OCI-LY7 (cell line): ENCODE measurements around the gene IRAK1. TPM values are rescaled to one million over a fixed set of nuclear protein-coding genes. Genes with fewer than 3 reads are reported as not detected.

Source experiments
- BruUV-seq: library from RNA; stranded (reverse); fragments of 400-500 nt; replicated peaks from 2 replicates; lab custom pipeline; 2021; lab: Mats Ljungman, UMichigan
- CTCF ChIA-PET: fragments of 300-600 bp; sonication (Branson Sonifier 250); formaldehyde crosslinking; loops from one replicate; lab custom pipeline; 2022; ENCODE audit warnings: antibody characterized with exemption; ENCODE audit not compliant: unreplicated experiment; lab: Charles Lee
- POLR2A ChIA-PET: fragments of 300-600 bp; sonication (Branson Sonifier 250); formaldehyde crosslinking; loops from one replicate; lab custom pipeline; 2022; ENCODE audit warnings: antibody characterized with exemption; lab: Charles Lee
- DNase-seq: peaks from one replicate; pipeline ENCODE4 v3.0.0-alpha.2; 2015; ENCODE audit warnings: low spot score
- H2AFZ ChIP-seq: fragments of 200-600 bp; sonication (generic), shearing (Covaris generic); 2 replicates; pipeline ENCODE4 v1.6.1; 2014; ENCODE audit warnings: mild to moderate bottlenecking, antibody characterized with exemption, low read length, moderate library complexity
- H3K27ac ChIP-seq: fragments of 200-600 bp; sonication (generic); 2 replicates; pipeline ENCODE4 v1.5.1; 2014; ENCODE audit warnings: mixed run types, low read depth, mild to moderate bottlenecking, moderate library complexity, low read length, inconsistent platforms; ENCODE audit not compliant: poor library complexity, severe bottlenecking
- H3K36me3 ChIP-seq: fragments of 200-600 bp; sonication (generic); 2 replicates; pipeline ENCODE4 v1.6.1; 2014; ENCODE audit warnings: mild to moderate bottlenecking, antibody characterized with exemption, low read length, moderate library complexity, mixed read lengths; ENCODE audit not compliant: insufficient read depth
- H3K4me1 ChIP-seq: fragments of 200-600 bp; sonication (generic); 2 replicates; pipeline ENCODE4 v1.5.1; 2014; ENCODE audit warnings: mild to moderate bottlenecking, low read length; ENCODE audit not compliant: insufficient read depth, poor library complexity, severe bottlenecking
- H3K4me2 ChIP-seq: fragments of 200-600 bp; sonication (generic); 2 replicates; pipeline ENCODE4 v1.6.1; 2014; ENCODE audit warnings: mild to moderate bottlenecking, low read length
- H3K4me3 ChIP-seq: fragments of 200-600 bp; sonication (generic); 2 replicates; pipeline ENCODE4 v1.5.1; 2014; ENCODE audit warnings: mild to moderate bottlenecking, low read depth, low read length; ENCODE audit not compliant: poor library complexity, severe bottlenecking
- H3K79me2 ChIP-seq: fragments of 200-600 bp; sonication (generic); 2 replicates; pipeline ENCODE4 v1.6.1; 2016; ENCODE audit warnings: low read depth, mild to moderate bottlenecking, low read length, moderate library complexity, mixed read lengths; ENCODE audit not compliant: insufficient read depth
- H3K9me2 ChIP-seq: fragments of 200-600 bp; sonication (generic); 2 replicates; pipeline ENCODE4 v1.6.1; 2016; ENCODE audit warnings: mild to moderate bottlenecking, low read length, mixed read lengths; ENCODE audit not compliant: insufficient read depth
- H3K9me3 ChIP-seq: fragments of 200-600 bp; sonication (generic); 2 replicates; pipeline ENCODE4 v1.6.1; 2014; ENCODE audit warnings: mild to moderate bottlenecking, mixed run types, low read length, mixed read lengths
- H4K20me1 ChIP-seq: fragments of 200-600 bp; sonication (generic); 2 replicates; pipeline ENCODE4 v1.6.1; 2014; ENCODE audit warnings: mild to moderate bottlenecking, antibody characterized with exemption, low read length, moderate library complexity, mixed read lengths; ENCODE audit not compliant: insufficient read depth
- EZH2phosphoT487 ChIP-seq: fragments of 200-600 bp; sonication (generic); IDR thresholded peaks from 2 replicates; pipeline ENCODE4 v1.6.1; 2018; ENCODE audit warnings: low read depth, borderline replicate concordance, mild to moderate bottlenecking, mixed run types, antibody characterized with exemption, low read length, moderate library complexity, mixed read lengths
- intact Hi-C: fragments of 100-400 bp; cut with micrococcal nuclease; formaldehyde crosslinking; loops from one replicate; pipeline ENCODE4 v1.10.0; 2022; ENCODE audit not compliant: unreplicated experiment
- total RNA-seq, 2 experiments: library from RNA; depleted of rRNA in 1 of 2; stranded (reverse); fragments of >200 nt in 1 of 2; shearing (Covaris generic) in 1 of 2; gene quantifications; 2 replicates each; pipeline ENCODE4 v1.2.3, GENCODE V29; 2014 to 2022
- TF ChIP-seq, protein P1 (sequence below): fragments of 200-600 bp; sonication (generic); conservative IDR thresholded peaks from 2 replicates; pipeline ENCODE4 v1.5.1; 2014; ENCODE audit warnings: mild to moderate bottlenecking, antibody characterized with exemption, low read length, moderate library complexity, mixed read lengths

IRAK1 gene
- total RNA-seq, 2 experiments from 2014 or later = 75.5 to 136 TPM

DNA sequence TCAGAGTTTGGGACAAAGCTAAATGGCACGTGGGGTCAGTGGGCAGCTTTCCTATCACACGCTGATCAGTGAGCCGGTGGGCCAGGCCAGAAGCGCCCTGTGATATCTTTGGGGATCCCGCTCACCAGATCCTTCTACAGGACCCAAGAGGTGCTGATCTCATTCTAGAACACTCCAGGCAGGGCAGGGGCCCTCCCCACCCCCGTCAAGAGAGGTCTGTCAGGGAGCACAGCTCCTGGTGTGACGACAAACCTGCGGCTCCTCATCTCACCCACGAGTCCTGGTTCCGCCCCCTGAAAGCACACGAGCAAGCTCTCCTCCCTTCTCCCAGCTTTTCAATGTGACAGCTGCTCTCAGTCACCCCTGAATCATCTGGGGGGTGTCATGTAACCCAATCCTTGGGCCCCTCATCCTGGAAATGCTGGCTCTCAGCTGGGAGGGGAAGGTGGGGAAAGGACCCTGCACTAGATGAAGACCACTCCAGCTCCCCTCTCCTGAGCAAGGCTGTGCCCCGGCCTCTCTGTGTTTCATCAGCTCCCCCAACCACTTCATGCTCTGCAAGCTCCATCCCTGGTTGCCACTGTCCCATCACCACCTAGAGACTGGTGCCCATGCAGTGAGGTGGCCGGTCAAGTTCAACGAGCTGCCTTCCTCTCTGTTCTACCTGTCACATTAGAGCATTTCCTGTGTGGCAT, 52.7 kb downstream of the IRAK1 start:
- peaks cover 84% of the 10 kb centered on the region for H3K79me2 ChIP-seq
- no peaks in the 10 kb centered on the region for H3K9me2 ChIP-seq
- intact Hi-C loops = loop anchor here (5.0 kb wide), 1 partner anchor 175 kb away; the partner anchor contains the start of genes IDH3G and SSR4
- DNase-seq = no peak
- POLR2A ChIA-PET = interaction anchor here (1.1 to 5.4 kb wide), 4 partner anchors 9 to 42 kb away, joined by 4 to 33 read pairs (median 5); partner anchors contain the start of gene ARHGAP4
- H3K27ac ChIP-seq = peak overlapping the region; percentile 89
- H3K4me2 ChIP-seq = peak overlapping the region; percentile 100
- peak overlapping the region; percentile 78 for H3K4me3 ChIP-seq
- CTCF ChIA-PET = interaction anchor here (1.0 to 1.6 kb wide), 3 partner anchors 14 to 42 kb away, joined by 3 to 4 read pairs (median 3); no protein-coding TSS in a partner anchor
- H3K9me3 ChIP-seq = no peaks in the 10 kb centered on the region
- TF ChIP-seq, protein P1, sequence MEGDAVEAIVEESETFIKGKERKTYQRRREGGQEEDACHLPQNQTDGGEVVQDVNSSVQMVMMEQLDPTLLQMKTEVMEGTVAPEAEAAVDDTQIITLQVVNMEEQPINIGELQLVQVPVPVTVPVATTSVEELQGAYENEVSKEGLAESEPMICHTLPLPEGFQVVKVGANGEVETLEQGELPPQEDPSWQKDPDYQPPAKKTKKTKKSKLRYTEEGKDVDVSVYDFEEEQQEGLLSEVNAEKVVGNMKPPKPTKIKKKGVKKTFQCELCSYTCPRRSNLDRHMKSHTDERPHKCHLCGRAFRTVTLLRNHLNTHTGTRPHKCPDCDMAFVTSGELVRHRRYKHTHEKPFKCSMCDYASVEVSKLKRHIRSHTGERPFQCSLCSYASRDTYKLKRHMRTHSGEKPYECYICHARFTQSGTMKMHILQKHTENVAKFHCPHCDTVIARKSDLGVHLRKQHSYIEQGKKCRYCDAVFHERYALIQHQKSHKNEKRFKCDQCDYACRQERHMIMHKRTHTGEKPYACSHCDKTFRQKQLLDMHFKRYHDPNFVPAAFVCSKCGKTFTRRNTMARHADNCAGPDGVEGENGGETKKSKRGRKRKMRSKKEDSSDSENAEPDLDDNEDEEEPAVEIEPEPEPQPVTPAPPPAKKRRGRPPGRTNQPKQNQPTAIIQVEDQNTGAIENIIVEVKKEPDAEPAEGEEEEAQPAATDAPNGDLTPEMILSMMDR = no peak
- TF ChIP-seq EZH2phosphoT487 = no peak
- peaks cover 33% of the 10 kb centered on the region for H3K4me1 ChIP-seq
- BruUV-seq = no TSS peak
- H2AFZ ChIP-seq = no peak overlapping the region
- H3K36me3 ChIP-seq = peaks cover 78% of the 10 kb centered on the region
- peaks cover 14% of the 10 kb centered on the region; the same call in 1 of the 2 replicates for H4K20me1 ChIP-seq

DNA sequence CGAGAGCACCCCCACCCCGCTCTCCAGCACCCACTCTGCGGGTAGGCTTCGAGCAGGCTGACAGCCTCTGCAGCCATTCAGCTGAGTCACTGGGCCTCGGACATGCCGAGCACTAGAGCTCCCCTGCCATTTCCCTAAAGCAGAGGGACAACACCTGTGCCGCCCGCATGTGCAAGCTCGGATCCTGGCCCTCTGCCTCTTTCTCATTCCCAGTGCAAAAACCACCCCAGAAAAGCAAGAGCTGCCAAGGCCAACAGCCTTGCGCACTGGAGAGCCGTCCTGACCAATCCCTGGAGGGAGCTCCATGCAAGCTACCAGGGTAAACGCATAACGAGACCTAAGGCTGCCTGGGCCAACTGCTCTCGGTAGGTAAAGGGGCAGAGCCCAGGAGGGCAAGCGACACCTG, 53.4 kb downstream of the IRAK1 start:
- Histone ChIP-seq H3K4me3 (peak overlapping the region; percentile 78), H3K9me3 (no peaks in the 10 kb centered on the region), H3K36me3 (peaks cover 86% of the 10 kb centered on the region), H3K27ac (no peak overlapping the region), H2AFZ (no peak overlapping the region), H3K79me2 (peaks cover 82% of the 10 kb centered on the region), H3K4me1 (peaks cover 33% of the 10 kb centered on the region), H4K20me1 (peaks cover 14% of the 10 kb centered on the region; the same call in 1 of the 2 replicates), H3K9me2 (no peaks in the 10 kb centered on the region), H3K4me2 (peak overlapping the region; percentile 100)
- ChIA-PET POLR2A (interaction anchor here (1.1 to 1.5 kb wide), 3 partner anchors 9 to 39 kb away, joined by 4 to 6 read pairs (median 4); no protein-coding TSS in a partner anchor), CTCF (interaction anchor here (1.0 to 1.1 kb wide), 2 partner anchors 13 to 40 kb away, joined by 3 read pairs; no protein-coding TSS in a partner anchor)
- intact Hi-C loops = loop anchor here (5.0 kb wide), 1 partner anchor 174 kb away; the partner anchor contains the start of genes IDH3G and SSR4
- TF ChIP-seq, protein P1 = no peak
- no TSS peak for BruUV-seq
- DNase-seq = no peak
